ENCODE data around the gene HENMT1.

DNA sequence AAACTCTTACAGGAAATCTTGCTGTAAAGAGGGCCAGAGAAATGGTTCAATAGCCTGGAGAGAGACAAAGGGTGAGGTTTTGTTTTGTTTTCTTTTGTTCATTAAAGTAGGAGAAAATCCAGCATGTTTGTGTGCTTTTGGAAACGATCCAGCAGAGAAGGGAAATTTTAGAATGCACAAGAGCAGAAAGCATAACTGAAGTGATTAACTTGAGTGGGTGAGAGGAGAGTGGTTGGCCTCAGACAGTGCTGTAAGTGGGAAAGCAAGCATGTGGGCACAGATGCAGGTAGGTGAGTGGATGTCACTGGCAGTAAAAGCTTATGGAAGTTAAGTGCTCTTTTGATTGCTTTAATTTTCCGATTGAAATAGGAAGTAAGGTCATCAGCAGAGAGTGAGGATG, 50.8 kb downstream of the HENMT1 start:
- TF ChIP-seq, protein P1, sequence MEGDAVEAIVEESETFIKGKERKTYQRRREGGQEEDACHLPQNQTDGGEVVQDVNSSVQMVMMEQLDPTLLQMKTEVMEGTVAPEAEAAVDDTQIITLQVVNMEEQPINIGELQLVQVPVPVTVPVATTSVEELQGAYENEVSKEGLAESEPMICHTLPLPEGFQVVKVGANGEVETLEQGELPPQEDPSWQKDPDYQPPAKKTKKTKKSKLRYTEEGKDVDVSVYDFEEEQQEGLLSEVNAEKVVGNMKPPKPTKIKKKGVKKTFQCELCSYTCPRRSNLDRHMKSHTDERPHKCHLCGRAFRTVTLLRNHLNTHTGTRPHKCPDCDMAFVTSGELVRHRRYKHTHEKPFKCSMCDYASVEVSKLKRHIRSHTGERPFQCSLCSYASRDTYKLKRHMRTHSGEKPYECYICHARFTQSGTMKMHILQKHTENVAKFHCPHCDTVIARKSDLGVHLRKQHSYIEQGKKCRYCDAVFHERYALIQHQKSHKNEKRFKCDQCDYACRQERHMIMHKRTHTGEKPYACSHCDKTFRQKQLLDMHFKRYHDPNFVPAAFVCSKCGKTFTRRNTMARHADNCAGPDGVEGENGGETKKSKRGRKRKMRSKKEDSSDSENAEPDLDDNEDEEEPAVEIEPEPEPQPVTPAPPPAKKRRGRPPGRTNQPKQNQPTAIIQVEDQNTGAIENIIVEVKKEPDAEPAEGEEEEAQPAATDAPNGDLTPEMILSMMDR (tag by site-specific recombination; IDR thresholded peaks at IDR 0.05) = no peak
- TF ChIP-seq, protein P2, sequence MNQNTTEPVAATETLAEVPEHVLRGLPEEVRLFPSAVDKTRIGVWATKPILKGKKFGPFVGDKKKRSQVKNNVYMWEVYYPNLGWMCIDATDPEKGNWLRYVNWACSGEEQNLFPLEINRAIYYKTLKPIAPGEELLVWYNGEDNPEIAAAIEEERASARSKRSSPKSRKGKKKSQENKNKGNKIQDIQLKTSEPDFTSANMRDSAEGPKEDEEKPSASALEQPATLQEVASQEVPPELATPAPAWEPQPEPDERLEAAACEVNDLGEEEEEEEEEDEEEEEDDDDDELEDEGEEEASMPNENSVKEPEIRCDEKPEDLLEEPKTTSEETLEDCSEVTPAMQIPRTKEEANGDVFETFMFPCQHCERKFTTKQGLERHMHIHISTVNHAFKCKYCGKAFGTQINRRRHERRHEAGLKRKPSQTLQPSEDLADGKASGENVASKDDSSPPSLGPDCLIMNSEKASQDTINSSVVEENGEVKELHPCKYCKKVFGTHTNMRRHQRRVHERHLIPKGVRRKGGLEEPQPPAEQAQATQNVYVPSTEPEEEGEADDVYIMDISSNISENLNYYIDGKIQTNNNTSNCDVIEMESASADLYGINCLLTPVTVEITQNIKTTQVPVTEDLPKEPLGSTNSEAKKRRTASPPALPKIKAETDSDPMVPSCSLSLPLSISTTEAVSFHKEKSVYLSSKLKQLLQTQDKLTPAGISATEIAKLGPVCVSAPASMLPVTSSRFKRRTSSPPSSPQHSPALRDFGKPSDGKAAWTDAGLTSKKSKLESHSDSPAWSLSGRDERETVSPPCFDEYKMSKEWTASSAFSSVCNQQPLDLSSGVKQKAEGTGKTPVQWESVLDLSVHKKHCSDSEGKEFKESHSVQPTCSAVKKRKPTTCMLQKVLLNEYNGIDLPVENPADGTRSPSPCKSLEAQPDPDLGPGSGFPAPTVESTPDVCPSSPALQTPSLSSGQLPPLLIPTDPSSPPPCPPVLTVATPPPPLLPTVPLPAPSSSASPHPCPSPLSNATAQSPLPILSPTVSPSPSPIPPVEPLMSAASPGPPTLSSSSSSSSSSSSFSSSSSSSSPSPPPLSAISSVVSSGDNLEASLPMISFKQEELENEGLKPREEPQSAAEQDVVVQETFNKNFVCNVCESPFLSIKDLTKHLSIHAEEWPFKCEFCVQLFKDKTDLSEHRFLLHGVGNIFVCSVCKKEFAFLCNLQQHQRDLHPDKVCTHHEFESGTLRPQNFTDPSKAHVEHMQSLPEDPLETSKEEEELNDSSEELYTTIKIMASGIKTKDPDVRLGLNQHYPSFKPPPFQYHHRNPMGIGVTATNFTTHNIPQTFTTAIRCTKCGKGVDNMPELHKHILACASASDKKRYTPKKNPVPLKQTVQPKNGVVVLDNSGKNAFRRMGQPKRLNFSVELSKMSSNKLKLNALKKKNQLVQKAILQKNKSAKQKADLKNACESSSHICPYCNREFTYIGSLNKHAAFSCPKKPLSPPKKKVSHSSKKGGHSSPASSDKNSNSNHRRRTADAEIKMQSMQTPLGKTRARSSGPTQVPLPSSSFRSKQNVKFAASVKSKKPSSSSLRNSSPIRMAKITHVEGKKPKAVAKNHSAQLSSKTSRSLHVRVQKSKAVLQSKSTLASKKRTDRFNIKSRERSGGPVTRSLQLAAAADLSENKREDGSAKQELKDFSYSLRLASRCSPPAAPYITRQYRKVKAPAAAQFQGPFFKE (tag by site-specific recombination; IDR thresholded peaks at IDR 0.05; ENCODE audit: borderline replicate concordance) = no peak
- TF ChIP-seq ZNF174 (tag by site-specific recombination; IDR thresholded peaks at IDR 0.05) = no peak
- no peak for TF ChIP-seq ZNF24 (tag by site-specific recombination; IDR thresholded peaks at IDR 0.05)

Data from HEK293 (cell line).